ENCODE data around the gene CSF2RB.
"Not testable (repeated sequence)": the region's sequence is repeated elsewhere in the genome, so short reads cannot be mapped to it uniquely, and the experiment has no call there.

CSF2RB gene

DNA sequence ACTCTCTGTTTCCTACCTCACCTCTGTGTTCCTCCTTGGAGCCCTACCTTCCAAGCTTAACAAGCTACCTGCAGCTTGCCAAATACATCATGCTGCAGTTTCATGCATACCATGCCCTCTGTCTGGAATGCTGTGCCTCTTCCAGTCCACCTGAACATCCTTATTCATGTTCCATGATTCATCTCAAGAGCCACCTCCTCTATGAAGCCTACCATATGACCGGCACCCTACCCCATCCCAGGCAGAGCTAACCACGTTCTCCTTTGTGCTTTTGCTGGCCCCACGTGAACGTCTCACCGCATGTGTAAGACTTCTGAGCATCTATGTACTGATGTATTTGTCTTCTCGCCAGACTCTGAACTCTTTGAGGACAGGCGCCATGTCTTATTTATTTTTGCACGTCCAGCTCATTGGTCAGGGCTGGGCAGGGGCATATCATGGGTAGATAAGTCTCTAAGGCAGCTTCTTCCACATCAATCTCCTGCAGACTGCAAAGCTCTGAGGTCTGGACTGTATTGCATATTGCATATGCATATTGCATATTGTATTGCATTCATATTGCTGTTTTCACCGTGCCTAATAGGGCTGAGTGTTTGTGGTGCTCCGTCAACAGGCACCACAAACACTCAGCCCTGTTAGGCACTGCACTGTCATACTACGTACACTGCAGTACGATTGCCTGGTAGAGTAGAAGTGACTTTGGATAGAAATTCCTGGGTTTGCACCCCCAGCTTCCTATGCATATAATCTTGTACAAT lies 74.8 kb downstream of the CSF2RB start:
- no peak overlapping the region for H3K27ac Mint-ChIP-seq
- no peaks in the 10 kb centered on the region for H3K4me1 Mint-ChIP-seq (ENCODE audit: low read depth)
- no peaks in the 10 kb centered on the region for H3K36me3 Mint-ChIP-seq (ENCODE audit: low read depth)
- peaks cover 20% of the 10 kb centered on the region for H3K9me3 Mint-ChIP-seq
- DNase-seq (ENCODE audit: low spot score) = no peak
- H3K4me3 Mint-ChIP-seq = no peak overlapping the region
- peaks cover 16% of the 10 kb centered on the region for H3K27me3 Mint-ChIP-seq (ENCODE audit: low read depth)

DNA sequence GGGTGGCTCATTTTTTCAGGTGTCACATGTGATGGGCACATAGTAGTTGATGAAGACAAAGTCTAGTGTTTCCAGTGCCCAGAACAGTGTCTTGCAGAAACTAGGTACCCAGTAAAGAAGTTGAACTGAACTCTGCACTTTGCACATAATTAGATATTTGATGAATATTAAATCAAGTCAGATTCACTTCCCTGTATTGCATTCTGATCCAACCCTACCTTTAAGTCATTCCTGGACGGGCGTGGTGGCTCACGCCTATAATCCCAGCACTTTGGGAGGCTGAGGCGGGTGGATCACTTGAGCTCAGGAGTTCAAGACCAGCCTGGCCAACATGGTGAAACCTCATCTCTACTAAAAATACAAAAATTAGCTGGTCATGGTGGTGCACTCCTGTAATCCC lies 75.6 kb downstream of the CSF2RB start:
- not testable (repeated sequence) for H3K4me3 Mint-ChIP-seq; DNase-seq (ENCODE audit: low spot score); H3K4me1 Mint-ChIP-seq (ENCODE audit: low read depth); H3K36me3 Mint-ChIP-seq (ENCODE audit: low read depth); H3K27ac Mint-ChIP-seq
- Mint-ChIP-seq H3K9me3 (peaks cover 20% of the 10 kb centered on the region), H3K27me3 (ENCODE audit: low read depth) (peaks cover 16% of the 10 kb centered on the region)
